ENCODE measurements around the gene ATP11A.
"Not testable (repeated sequence)": the region's sequence is repeated elsewhere in the genome, so short reads cannot be mapped to it uniquely, and the experiment has no call there.

ATP11A gene

DNA sequence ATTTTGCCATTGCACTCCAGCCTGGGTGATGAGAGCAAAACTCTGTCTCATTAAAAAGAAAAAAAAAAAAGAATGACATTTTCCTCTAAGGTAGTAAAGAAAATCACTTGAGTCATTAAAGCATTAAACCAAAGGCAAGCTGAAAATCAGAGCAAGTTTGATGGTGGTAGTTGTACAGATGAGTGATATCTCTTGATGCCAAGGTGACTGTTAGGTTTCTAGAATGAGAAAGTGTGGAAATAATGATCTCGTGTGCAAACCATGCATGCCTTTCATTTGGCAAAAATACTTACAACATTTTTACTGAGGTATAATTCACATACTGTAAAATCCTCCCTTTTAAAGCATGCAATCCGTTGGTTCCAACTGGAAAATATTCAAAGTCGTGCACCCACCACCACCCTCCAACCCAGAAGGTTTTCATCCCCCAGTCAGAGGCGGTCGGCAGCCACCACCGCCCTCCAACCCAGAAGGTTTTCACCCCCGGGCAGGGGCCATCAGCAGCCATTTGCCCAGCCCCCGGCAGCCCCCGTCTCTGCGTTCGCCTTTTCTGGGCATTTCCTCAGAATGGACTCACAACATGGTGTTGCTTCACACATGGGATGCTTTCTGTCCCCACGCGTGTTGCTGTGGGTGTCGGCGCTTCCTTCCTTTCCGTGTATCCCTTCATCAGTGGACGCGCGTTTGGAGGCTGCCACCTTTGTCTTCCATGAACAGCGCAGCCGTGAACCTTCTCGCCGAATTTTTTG lies 90.2 kb downstream of the ATP11A start:
- no peak for DNase-seq

DNA sequence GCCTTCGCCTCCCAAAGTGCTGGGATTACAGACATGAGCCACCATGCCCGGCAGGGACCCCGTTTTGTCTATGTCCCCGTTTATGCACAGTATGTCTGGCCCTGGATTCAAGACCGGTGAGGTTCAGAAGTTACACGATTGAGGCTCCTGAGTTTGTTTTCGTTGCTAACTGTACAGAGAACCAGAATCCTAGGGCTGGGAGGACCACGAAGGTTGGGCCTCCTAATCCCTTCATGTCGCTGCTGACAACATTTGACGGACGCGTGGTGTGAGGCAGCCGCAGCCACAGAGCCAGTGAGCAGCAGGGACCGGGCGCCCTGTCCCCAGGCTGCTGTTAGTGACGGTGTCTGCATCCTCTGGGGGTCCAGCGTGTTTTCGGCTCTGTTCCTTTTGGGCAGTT lies 91.4 kb downstream of the ATP11A start:
- no peak for DNase-seq

DNA sequence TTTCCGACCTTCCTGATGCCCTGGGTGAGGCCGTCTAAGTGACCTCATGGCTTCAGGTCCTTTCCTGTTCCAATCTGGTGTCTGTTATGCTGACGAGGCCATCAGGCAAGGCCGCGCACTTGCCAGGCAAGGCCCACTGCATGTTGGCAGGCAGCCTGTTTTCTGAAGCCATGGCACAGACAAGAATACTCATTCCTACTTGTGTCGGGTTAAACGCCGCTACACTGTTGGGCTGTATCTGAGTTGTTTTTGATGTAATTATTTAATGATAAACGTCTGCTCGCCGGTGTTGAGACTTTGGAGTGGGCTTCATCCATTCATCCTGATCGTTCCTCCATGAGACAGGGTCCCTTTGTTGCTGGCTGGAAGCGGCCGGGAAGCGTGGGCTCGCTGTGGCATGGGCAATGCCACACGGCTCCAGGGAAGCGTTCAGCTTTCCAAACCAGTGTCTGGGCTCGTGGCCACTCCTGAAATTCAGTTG lies 92.1 kb downstream of the ATP11A start:
- no peak for DNase-seq

DNA sequence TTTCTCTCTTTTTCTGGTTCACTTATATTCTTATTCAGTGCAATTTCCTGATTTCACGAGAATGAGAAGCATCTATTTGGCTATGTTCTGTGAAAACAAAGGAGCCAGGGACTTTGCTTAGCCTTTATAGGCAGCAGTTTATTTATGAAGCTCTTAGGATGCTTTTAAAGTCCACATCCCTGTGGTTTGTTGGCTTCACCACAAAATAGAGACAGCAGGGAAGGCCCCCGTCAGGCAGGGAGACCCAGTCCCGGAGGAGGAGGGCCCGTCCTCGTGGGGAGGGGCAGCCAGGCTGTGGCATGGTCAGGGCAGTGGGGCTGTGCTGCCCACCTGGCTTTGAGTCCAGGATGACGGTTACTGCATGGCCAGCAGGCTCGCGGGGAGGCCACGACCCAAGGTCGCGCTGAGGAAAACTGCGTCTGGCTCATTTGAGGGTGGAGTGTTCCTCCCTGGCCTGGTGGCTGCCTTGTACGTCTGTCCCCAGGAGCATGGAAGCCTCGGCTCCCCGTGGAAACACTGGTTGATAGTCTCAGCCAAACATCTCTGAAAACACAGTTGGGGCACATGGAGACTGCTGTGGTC lies 92.7 kb downstream of the ATP11A start:
- no peak for DNase-seq

DNA sequence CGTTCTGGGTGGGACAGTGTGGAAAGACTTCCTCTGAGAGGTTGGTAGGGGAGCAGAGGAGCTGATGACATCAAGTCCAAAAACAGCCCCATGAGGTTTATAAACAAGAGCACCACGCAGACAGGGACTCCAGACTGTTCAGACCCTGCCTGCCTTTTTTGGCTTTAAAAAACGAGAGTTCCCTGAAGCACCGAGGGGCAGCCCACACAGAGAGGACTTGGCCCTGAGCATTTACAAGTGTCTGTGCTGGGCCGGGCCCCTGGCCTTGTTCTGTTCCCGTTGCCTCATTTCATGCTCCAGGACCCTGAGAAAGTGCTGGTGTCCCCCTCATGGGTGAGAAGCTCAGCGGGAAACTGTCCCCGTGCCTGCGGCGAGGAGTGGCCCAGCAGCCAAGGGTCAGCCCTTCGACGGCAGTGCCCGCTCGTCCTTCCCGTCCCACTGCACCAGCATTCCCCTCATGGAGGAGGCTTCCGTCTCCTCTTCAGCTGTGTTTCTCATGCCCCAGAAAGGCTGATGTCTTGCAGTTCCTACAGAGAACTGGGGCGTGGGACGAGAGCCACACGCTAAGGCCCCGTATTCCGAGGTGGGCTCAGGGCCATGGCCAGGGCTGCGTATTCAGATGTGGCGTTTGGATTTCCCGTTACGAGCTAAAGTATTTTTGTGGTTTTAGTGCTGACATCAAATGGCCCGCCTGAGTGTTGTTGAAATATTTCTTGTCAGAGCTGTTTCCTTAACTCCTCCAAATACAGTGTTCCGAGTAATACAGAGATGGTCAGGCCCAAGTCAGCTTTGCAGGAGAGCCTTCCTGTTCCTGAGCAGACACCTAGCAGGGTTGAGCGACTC lies 93.5 kb downstream of the ATP11A start:
- no peak for DNase-seq

DNA sequence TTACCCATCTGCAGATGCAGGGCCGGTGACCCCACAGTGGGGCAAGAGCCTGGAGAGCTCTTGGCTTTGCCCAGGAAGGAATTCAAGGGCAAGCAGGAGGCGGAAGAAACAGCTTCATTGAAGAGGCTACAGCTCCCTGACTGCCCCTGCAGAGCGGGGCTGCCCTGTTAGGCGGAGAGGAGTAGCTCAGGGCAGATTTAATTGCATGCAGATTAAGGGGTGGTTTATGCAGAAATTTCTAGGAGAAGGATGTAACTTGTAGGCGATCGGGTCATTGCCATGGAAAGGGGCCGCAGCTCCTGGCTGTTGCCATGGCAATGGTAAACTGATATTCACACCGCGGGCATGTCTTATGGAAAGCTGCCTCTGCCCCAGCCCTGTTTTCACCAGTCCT lies 94.1 kb downstream of the ATP11A start:
- no peak for DNase-seq

DNA sequence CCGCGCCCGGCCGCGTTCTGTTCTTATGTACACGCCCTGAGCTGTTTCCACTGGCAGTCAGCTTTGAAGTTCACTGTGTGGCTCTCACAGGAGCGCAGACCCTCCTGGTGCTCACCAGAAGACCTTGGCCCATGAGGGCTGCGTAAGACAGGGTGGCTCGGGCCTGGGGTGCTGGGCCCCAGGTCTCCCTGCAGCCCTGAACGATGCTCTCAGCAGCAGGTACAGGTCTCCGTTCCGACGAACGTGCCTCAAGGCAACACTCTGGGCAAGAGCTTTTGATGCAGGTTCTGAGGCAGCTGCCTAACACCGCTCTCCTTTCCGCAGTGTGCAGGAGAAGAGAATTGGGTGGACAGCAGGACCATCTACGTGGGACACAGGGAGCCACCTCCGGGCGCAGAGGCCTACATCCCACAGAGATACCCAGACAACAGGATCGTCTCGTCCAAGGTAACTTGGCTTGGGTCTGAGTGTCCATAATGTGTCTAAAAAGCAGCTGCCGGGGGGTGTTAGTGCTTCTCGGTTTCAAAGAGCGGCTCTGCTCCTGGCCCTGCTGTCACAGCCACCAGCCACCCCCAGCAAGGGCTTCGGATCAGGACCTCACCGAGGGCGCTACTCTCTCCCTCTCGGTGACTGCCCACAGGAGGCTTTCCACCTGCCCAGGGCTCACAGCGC lies 95.1 kb downstream of the ATP11A start:
- no peak for DNase-seq

DNA sequence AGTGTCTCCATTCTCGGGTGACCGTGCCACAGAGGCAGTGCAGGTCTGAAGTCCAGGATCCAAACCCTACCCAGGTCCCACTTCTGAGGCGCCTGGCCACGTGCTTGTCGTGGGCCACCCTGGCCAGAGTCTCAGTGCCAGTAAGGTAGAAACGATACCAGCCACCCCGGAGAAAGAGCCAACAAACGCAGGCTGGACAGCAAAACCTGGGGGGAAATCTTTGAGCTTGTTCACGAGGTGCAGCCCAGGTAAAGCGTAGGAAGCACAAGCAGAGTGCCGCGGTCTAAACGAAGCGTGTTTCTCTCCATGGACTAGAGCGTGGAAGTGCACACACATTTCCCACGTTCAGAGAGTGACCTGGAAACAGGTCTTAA lies 95.6 kb downstream of the ATP11A start:
- DNase-seq: no peak

DNA sequence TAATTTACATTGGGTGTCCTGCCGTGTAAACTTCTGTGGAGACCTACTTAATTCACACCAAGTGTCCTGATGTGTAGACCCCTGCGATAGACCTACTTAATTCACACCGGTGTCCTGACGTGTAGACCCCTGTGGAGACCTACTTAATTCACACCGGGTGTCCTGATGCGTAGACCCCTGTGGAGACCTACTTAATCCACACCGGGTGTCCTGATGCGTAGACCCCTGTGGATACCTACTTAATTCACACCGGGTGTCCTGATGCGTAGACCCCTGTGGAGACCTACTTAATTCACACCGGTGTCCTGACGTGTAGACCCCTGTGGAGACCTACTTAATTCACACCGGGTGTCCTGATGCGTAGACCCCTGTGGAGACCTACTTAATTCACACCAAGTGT lies 97.0 kb downstream of the ATP11A start:
- DNase-seq: not testable (repeated sequence)

DNA sequence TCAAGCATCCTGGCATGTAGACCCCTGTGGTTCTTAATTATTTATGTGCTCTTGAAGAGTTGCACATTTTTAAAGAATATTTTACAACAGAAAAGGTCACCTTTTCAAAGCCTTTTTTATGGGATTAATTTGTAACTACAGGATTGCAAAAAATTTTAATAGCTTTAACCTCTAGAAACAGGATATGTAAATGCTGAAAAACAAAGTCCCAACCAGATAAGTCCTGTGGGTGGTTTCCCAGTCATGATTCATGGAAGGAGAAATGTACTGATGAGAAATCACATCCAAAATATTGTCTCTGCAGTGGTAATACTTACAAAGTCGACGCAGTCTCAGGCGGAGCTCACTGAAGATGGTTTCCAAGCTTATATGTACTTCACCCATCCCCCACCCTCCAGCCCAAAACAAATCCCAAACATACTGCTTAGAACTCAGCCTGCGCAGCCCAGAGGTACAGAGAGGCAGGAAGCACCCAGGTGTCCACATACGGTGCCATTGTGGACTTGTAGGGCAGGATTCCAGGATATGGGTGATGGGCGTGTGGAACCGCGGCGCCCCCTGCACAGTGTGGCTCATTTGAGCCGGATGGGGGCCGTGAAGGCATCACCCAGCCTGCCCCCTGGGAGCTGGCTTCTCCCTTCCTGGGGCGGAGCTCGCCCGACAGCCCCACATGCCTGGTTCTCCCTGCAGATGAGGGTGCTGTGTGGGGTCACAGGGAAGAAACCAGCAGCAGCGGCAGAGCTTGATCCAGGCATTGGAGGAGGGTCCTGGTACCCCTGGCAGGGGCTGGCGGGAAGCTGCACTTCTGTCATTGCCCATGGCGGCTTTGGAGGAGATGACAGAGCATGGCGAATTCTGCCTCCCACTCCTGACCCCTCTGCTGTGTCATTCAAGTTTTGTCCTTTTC lies 101.2 kb downstream of the ATP11A start:
- DNase-seq: no peak

DNA sequence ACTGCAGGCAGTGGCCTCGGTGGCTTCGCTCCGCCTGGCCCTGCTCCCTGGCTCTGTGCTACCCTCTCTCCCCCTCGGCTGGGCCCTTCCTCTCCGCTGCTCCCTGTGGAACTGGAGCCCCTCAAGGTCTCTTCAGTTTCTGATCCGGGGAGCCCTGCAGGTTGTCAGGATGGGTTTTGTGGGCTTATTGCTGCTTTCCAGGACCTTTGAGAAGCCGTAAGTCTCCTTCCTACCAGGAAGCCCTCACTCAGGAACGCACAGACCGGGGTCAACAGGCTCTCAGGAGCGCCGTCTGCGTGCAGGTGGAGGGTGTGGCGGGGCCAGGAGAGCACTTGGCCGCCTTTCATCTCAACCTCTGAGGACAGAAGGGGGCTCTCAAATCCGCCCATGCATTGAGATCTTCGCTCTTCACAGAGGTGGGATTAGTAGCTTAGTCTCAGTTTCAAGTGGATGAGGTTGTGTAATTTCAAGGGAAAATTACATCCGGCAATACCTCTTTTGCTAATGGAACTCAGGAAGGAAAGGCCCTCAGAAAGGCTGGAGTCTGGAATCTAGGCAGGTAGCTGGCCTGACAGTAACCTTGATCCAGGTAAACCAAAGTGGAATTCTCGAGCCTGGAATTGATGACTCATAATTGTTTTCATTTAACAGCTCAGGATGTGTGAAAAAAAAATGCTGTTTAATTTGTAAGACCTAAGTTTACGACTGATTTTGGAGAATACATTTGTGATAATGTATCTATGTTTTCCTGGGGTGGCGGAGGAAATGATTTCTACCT lies 102.0 kb downstream of the ATP11A start:
- DNase-seq: no peak

DNA sequence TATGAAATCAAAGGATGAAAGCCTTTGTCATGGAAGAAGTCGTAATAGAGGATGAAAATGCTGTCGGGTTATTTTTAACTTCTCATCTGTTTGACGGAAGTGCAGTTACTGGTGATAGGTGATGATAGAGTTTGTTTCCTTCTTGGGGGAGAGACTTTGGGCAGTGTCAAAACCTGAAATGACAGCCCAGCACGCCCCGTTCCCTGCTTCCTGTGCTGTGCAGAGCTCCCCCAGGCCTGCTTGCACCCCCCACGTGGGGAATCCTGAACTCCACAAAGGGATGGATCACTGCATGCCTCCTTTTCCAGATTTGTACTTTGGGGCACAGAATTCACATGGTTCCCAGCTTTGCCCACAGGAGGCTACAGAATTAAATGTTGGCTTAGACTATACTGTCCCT lies 102.7 kb downstream of the ATP11A start:
- DNase-seq: no peak

DNA sequence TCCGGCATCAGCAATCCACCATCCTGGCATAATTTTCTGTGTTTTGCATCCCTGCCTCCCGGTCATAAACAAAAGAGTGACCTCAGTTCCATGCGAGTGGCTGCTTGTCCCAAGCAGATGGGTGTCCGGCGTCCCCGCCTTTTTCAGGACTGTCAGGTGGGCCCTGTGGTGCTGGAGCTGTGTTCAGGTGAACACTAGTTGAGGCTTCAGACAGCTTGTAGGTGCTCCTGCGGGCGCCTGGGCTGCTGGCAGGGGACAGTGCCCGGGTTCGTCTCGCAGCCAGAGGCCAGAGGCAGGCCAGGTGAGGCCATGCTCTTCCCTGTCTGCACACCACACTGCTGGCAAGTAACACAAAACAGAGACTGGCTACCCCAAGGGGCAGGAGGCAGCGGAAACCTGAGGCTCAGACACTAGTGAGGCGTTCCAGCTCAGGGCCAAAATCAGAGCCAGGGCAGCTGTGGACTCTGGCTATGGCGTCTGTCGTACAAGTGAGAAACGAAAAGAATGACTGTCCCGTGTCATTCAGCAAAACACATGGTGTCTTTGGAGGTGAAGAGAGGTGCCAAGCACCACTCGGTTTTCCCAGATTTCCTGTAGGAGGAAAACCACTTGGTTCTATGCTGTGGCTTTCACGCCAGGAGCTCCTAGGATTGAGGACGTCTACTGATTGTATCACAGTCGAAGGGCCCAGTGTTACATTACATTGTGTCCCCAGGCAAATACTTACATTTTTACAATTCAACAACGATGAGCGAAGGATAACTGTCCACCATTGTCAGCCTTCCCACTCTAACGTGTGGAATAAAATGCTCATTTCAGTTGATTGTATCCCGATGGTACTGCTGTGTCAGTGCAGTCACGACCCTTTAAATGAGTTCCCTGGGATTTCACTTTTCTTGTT lies 104.0 kb downstream of the ATP11A start:
- no peak for DNase-seq

DNA sequence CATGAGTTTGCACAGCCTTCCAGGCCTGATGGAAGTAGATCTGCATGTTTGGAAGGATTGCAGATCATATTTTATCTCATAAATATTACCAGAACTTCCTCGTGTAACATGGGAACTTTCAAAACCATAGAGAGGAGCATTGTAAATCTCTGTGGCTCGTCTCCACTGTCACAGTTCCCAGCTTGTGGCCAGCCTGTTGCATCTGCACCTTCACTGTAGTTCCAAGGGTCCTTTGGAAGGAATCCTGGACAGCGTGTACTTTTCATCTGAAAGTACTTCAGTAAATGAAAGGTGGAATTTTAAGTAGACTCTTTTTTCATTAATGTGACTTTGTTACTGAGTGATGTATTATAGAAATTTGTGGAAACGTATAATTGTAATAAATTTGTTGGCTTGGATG lies 105.4 kb downstream of the ATP11A start:
- DNase-seq: no peak

DNA sequence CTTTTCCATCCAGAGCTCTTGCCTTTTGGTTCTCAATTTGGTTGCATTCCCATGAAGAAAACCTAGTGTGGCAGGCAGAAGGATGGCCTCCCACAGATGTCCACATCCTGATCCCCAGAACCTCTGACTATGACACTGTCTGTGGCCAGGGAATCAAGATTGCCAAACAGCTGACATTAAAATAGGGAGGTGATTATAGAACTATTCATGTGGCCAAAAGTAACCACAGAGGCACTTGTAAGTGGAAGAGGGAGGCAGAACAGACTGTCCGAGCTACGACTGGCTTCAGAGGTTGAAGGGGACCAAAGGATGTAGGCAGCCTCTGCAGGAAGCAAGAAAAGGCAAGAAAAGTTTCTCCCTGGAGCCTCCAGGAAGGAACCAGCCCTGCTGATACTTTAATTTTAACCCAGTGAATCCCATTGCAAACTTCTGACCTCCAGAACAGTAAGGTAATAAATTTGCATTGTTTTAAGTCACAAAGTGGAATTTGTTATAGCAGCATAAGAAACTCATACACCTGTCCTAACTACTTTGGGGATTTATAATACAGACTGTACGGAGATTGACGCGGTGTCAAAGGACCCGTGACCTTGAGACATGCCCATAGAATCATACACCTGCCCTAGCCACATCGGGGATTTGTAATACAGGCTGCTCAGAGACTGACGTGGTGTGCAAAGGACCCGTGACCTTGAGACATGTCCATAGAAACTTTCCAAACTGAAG lies 106.5 kb downstream of the ATP11A start:
- DNase-seq: no peak

DNA sequence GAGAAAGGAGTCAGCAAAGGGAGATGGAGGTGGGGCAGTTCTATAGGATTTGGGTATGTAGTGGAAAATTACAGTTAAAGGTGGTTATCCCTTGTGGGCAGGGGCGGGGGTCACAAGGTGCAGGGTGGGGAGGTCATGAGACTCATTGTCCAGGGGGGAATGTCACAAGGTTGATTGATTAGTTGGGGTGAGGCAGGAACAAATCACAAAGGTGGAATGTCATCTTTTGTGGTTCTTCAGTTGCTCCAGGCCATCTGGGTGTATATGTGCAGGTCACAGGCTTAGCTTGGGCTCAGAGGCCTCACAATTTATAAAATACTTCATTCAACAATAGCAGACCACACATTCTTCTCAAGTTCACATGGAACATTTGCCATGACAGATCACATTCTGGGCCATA lies 109.6 kb downstream of the ATP11A start:
- no peak for DNase-seq

DNA sequence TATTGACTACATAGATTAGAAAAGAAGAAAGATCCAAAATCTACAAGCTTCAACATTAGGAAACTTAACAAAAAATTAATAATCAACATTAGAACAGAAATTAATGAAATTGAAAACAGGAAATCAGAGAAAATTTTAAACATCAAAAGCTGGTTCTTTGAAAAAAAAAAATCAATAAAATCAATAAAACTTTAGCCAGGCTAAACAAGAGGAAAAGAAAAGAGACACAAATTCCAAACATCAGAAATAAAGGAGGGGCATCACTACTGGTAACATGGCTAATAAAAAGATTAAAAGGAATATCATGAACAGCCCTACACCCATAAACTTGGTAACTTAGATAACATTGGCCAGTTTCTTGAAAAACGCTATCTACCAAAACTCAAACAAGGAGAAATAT lies 110.2 kb downstream of the ATP11A start:
- no peak for DNase-seq

DNA sequence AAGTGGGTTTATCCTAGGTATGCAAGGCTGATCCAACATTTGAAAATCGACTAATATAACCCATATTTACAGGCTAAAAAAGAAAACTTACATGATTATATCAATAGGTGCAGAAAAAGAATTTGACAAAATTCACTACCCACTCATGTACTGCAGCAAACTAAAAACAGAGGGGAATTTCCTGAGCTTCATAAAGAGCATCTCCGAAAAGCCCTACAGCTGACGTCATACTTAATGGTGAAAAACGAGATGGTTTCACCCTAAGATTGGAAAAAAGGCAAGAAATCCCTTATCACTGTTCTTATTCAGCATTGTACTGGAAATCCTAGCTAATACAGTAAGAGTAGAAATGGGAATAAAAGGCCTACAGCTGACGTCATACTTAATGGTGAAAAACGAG lies 111.0 kb downstream of the ATP11A start:
- DNase-seq: not testable (repeated sequence)

DNA sequence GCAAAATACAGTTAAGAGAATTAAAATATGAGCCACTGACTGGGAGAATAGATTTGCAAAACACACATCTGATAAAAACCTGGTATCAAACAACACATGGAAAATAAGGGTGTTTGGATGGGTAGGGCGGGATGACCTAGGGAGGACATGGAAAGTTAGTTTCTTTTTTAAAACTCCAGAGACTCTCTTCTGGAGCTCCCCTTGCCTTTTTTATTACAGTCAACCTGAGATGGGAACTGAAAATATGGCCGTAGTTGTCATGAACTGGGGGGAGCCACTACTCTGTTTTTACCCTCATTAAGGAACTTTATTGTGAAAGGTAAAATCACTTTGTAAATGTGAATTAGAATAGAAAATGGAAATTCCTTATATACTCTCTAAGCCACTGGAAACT lies 113.0 kb downstream of the ATP11A start:
- no peak for DNase-seq

DNA sequence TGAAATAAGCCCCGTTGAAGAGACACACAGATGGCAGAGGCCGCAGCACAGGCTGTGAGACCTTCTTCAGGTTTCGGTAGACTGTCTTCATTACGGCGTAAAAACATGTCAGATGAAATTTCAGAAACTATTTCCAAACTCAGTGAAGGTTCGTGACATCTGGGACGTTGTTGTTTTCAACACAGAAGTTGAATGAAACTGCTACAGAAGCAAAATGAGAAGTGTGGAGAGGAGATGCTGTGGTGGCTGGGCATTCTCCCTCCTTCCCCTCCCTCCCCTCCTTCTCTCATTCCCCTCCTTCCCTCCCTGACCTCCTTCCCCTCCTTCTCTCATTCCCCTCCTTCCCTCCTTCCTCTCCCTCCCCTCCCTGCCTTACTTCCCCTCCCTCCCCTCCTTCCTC lies 113.6 kb downstream of the ATP11A start:
- DNase-seq: no peak
